Panc1 (cell line): ENCODE results near the gene LIPC.

ENCODE experiments used
- REST ChIP-seq, 2 experiments: IDR thresholded peaks; 2 replicates each; pipeline ENCODE4 v1.6.1; 2011 to 2012; ENCODE audit warnings: low read depth in 2 of 2, control low read depth in 1 of 2, low read length in 1 of 2, mild to moderate bottlenecking in 1 of 2, moderate library complexity in 1 of 2; ENCODE audit not compliant: insufficient read depth in 1 of 2
- SIN3A ChIP-seq: IDR thresholded peaks from 2 replicates; pipeline ENCODE4 v1.6.1; 2012; ENCODE audit warnings: low read depth, mild to moderate bottlenecking, low read length, moderate library complexity, borderline replicate concordance; ENCODE audit not compliant: insufficient read depth
- TCF7L2 ChIP-seq: IDR thresholded peaks from 2 replicates; pipeline ENCODE4 v1.6.1; 2011; ENCODE audit warnings: mild to moderate bottlenecking, low read depth, low read length, inconsistent platforms
- TF ChIP-seq, protein P1 (sequence below): fragments of 450-650 bp; IDR thresholded peaks from 2 replicates; pipeline ENCODE4 v1.5.1; 2017; ENCODE audit warnings: mild to moderate bottlenecking

DNA sequence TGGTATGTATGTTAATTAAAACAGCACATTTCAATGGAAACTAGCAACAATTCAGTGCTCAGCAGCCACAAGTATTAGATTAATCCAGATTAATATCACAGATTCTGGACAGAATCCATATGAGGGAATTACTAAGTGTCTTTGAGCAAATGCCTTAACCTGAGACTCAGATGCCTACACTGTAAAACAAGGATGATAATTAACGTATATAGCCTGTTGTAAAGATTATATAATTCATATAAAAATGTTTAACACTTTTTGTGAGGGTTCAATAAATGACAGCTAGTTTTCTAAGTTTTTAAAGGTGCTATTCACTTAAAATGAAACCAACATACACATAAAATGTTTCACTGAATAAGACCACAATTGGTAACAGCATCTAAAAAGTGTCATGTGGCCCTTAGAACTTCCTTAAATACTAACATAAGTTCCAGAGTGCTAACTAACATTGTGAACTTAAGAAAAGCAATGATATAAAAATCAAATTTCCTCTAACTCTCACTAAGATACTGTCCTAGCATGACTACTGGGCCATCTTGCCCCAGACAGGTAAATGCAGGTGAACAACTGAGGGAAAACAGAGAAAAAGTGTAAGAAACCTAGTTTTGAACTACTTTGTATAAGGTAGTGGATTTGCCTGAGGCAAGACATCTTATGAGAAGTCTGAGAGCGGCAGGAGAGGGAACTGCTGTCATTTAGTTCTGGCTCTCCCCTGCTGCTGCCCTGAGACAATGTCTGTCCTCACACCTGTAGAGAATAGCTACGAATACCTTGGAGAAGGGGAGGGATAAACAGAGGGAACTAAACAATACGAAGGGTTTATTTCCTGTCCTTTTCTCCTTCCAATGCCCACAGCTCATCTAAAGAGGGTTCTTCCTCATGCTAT lies 166.4 kb downstream of the LIPC start:
- TF ChIP-seq, protein P1, sequence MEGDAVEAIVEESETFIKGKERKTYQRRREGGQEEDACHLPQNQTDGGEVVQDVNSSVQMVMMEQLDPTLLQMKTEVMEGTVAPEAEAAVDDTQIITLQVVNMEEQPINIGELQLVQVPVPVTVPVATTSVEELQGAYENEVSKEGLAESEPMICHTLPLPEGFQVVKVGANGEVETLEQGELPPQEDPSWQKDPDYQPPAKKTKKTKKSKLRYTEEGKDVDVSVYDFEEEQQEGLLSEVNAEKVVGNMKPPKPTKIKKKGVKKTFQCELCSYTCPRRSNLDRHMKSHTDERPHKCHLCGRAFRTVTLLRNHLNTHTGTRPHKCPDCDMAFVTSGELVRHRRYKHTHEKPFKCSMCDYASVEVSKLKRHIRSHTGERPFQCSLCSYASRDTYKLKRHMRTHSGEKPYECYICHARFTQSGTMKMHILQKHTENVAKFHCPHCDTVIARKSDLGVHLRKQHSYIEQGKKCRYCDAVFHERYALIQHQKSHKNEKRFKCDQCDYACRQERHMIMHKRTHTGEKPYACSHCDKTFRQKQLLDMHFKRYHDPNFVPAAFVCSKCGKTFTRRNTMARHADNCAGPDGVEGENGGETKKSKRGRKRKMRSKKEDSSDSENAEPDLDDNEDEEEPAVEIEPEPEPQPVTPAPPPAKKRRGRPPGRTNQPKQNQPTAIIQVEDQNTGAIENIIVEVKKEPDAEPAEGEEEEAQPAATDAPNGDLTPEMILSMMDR: no peak
- TF ChIP-seq SIN3A: no peak
- TF ChIP-seq TCF7L2: no peak
- TF ChIP-seq REST (IDR thresholded peaks at IDR 0.05; ENCODE audit: insufficient read depth in 1 of 2, low read depth in 2 of 2, low read length in 1 of 2): no peak
